ENCODE measurements around the gene SDHD. TPM values are rescaled to one million over a fixed set of nuclear protein-coding genes. Genes with fewer than 3 reads are reported as not detected.

SDHD gene
- total and polyA plus RNA-seq, 2 donors (not counting 3 experiments of a cell fraction or from before 2014, with no cell fraction given) = 72.3 to 169 TPM

DNA sequence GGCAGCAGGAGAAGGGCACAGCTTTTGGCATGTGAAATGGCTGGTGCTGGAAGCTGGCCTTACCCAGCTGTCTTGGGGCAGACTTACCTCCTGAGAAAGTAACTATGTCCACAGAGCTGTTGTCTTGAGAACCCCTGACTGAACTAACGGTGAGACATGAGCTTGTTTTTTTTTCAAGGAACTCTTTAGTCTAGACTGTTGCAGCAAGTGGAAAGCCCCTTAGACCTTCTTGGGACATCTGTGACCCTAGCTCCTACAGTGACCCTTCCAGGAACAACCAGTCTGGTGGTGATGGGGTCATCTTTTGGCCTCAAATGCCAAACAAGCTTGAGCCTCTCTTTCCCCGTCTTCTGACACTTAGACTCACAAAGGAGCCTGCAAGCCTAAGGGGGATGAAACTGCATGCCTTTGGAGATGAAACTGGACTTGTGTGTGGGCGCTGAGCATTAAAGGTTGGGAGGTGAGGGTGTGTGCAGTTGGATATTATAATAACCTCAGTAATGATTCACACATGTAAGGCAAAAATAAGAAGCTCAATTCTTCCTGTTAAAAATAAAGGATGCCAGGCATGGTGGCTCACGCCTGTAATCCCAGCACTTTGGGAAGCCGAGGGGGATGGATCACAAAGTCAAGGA lies 35.4 kb downstream of the SDHD start:
- Histone ChIP-seq H3K9me1 (replicated peaks; ENCODE audit: control insufficient read depth, extremely low read depth, insufficient read depth, low read length) (no peaks in the 10 kb centered on the region), H3K9ac (replicated peaks; ENCODE audit: extremely low read depth, insufficient read depth, low read length) (no peak overlapping the region), H3K4me2 (ENCODE audit: insufficient read depth, low read length) (no peak overlapping the region), H3K27me3 (ENCODE audit: control insufficient read depth in 2 of 2, insufficient read depth in 2 of 2, low read length in 2 of 2) (no peaks in the 10 kb centered on the region), H3K4me3 (replicated peaks in 1 of 3; ENCODE audit: insufficient read depth in 1 of 3, low read depth in 1 of 3, low read length in 3 of 3) (no peak overlapping the region), H2AFZ (ENCODE audit: low read depth, low read length) (no peak overlapping the region), H3K36me3 (ENCODE audit: control insufficient read depth in 2 of 2, extremely low read depth in 1 of 2, insufficient read depth in 2 of 2, low read length in 2 of 2) (no peaks in the 10 kb centered on the region), H3K4me1 (ENCODE audit: control insufficient read depth, extremely low read depth, insufficient read depth, low read length) (peaks cover 22% of the 10 kb centered on the region), H3K9me3 (replicated peaks; ENCODE audit: control insufficient read depth, insufficient read depth, low read length) (no peaks in the 10 kb centered on the region), H3K27ac (ENCODE audit: insufficient read depth, low read depth, low read length) (no peak overlapping the region), H3K79me2 (ENCODE audit: control insufficient read depth, insufficient read depth, low read length) (no peaks in the 10 kb centered on the region), H4K20me1 (replicated peaks; ENCODE audit: control insufficient read depth, extremely low read depth, insufficient read depth, low read length) (no peaks in the 10 kb centered on the region)
- CTCF ChIA-PET = interaction anchor here (0.7 to 2.7 kb wide), 8 partner anchors 8 to 158 kb away, joined by 4 to 11 read pairs (median 7); partner anchors contain the start of gene BCO2
- intact Hi-C loops (cut with micrococcal nuclease) = loop anchor here (2.0 kb wide), 1 partner anchor 43 kb away; the partner anchor contains the start of gene IL18
- FAIRE-seq = no peak
- DNase-seq (ENCODE audit: low read depth, low spot score) = no peak
- no TSS peak for BruUV-seq (replicated peaks)
- TF ChIP-seq, protein P1, sequence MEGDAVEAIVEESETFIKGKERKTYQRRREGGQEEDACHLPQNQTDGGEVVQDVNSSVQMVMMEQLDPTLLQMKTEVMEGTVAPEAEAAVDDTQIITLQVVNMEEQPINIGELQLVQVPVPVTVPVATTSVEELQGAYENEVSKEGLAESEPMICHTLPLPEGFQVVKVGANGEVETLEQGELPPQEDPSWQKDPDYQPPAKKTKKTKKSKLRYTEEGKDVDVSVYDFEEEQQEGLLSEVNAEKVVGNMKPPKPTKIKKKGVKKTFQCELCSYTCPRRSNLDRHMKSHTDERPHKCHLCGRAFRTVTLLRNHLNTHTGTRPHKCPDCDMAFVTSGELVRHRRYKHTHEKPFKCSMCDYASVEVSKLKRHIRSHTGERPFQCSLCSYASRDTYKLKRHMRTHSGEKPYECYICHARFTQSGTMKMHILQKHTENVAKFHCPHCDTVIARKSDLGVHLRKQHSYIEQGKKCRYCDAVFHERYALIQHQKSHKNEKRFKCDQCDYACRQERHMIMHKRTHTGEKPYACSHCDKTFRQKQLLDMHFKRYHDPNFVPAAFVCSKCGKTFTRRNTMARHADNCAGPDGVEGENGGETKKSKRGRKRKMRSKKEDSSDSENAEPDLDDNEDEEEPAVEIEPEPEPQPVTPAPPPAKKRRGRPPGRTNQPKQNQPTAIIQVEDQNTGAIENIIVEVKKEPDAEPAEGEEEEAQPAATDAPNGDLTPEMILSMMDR (IDR thresholded peaks at IDR 0.05; ENCODE audit: extremely low read depth in 1 of 2, insufficient read depth in 1 of 2, low read depth in 1 of 2, low read length in 2 of 2) = no peak
- no peak for TF ChIP-seq MYC (IDR thresholded peaks at IDR 0.05; ENCODE audit: low read depth, low read length)
- TF ChIP-seq GATA2 (IDR thresholded peaks at IDR 0.05; ENCODE audit: insufficient read depth, insufficient read length, low read depth, low read length) = no peak
- no peak for TF ChIP-seq POLR2AphosphoS5 (IDR thresholded peaks at IDR 0.05; ENCODE audit: insufficient read depth, low read depth, low read length)
- no peak for TF ChIP-seq EZH2 (IDR thresholded peaks at IDR 0.05; ENCODE audit: borderline replicate concordance, low read depth, low read length, severe bottlenecking)
- TF ChIP-seq FOS (IDR thresholded peaks at IDR 0.05; ENCODE audit: borderline replicate concordance, insufficient read depth, low read length) = no peak
- TF ChIP-seq JUN (IDR thresholded peaks at IDR 0.05; ENCODE audit: borderline replicate concordance, insufficient read depth, insufficient read length, low read depth) = no peak
- no peak for TF ChIP-seq POLR2A (IDR thresholded peaks at IDR 0.05; ENCODE audit: low read depth, low read length)
- TF ChIP-seq, protein P2, sequence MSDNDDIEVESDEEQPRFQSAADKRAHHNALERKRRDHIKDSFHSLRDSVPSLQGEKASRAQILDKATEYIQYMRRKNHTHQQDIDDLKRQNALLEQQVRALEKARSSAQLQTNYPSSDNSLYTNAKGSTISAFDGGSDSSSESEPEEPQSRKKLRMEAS (IDR thresholded peaks at IDR 0.05; ENCODE audit: insufficient read depth, insufficient read length) = no peak
- POLR2A ChIA-PET = interaction anchor here (0.6 kb wide), 1 partner anchor 296 kb away, joined by 3 read pairs; no protein-coding TSS in a partner anchor
- dilution Hi-C loops (cut with MboI; ENCODE audit: extremely low pct_ligation_motif_present, low sequenced_read_pairs) = no loop called here
